ENCODE results near the gene CIAPIN1.

DNA sequence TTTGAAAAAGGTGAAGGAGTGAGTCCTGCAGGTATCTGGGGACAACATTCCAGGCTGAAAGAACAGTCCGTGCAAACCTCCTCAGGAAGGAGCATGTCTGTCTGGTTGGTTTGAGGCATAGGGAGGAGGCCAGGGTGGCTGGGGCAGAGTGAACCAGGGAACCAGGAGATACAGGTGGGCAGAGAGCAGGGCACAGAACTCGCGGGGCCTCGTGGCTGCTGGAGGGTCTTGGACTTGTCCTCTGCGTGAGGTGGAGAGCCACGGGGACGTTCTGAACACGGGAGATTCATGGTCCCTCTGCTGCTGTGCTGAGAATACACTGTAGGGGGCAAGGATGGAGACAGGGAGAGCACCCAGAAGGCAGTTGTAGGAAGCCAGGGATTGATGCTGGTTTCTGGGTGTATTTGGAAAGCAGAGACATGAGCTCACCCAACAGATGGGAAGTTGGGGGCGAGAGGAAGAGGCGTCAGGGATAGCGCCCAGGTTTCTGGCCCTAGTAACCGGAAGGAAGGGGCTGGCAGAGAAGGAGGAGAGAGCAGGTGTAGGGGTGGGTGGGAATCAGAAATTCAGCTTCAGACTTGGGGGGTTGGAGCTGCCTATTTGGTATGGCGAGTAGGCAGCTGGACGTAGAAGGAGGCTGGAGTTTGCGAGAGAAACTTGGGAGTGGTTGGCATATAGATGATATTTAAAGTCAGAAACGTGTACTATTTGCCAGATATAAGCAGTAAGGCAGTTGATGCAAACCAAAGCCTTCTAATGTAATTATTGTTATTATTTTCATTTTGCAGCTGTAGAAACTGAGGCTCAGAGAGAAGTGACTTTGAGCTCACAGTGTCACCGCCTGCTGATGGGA is 43.0 kb downstream of the CIAPIN1 start, which contains the start of gene CCL17:
- TF ChIP-seq, protein P1, sequence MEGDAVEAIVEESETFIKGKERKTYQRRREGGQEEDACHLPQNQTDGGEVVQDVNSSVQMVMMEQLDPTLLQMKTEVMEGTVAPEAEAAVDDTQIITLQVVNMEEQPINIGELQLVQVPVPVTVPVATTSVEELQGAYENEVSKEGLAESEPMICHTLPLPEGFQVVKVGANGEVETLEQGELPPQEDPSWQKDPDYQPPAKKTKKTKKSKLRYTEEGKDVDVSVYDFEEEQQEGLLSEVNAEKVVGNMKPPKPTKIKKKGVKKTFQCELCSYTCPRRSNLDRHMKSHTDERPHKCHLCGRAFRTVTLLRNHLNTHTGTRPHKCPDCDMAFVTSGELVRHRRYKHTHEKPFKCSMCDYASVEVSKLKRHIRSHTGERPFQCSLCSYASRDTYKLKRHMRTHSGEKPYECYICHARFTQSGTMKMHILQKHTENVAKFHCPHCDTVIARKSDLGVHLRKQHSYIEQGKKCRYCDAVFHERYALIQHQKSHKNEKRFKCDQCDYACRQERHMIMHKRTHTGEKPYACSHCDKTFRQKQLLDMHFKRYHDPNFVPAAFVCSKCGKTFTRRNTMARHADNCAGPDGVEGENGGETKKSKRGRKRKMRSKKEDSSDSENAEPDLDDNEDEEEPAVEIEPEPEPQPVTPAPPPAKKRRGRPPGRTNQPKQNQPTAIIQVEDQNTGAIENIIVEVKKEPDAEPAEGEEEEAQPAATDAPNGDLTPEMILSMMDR (IDR thresholded peaks at IDR 0.05) = no peak
- no peak for TF ChIP-seq POLR2A (IDR thresholded peaks at IDR 0.05)

Data from uterus (tissue), 2 donors.